Ovary (tissue), 10 donors: ENCODE measurements around the gene AMY1A. TPM values are rescaled to one million over a fixed set of nuclear protein-coding genes. Genes with fewer than 3 reads are reported as not detected.
"Not testable (repeated sequence)": the region's sequence is repeated elsewhere in the genome, so short reads cannot be mapped to it uniquely, and the experiment has no call there.

Experiments
- DNase-seq, 5 donors: peaks; one replicate each; pipeline ENCODE4 v3.0.0-alpha.2; 2019 to 2020
- H3K27ac ChIP-seq, 2 donors: fragments of 200-600 bp; one replicate each; pipeline versions ENCODE4 v1.5.1 to v1.8.0; 2019 to 2022
- H3K27me3 ChIP-seq: fragments of 200-600 bp; one replicate; pipeline ENCODE4 v1.8.0; 2022
- H3K36me3 ChIP-seq: fragments of 200-600 bp; sonication (generic); one replicate; pipeline ENCODE4 v1.5.1; 2019
- H3K4me1 ChIP-seq: one replicate; pipeline ENCODE4 v1.8.1; 2013; ENCODE audit warnings: mild to moderate bottlenecking, moderate library complexity; ENCODE audit not compliant: insufficient read depth
- H3K4me3 ChIP-seq: fragments of 200-600 bp; sonication (generic); one replicate; pipeline ENCODE4 v1.5.1; 2017
- H3K9me3 ChIP-seq, 2 donors: fragments of 200-600 bp in 1 of 2; sonication (generic) in 1 of 2; one replicate each; pipeline versions ENCODE4 v1.5.1 to v1.8.1; 2013 to 2019; ENCODE audit warnings: mild to moderate bottlenecking in 1 of 2, moderate library complexity in 1 of 2
- EP300 ChIP-seq: sonication (generic); formaldehyde crosslinking; IDR thresholded peaks from one replicate; pipeline ENCODE4 v1.6.1; 2017; ENCODE audit warnings: antibody characterized with exemption
- POLR2A ChIP-seq: fragments of 450-650 bp; IDR thresholded peaks from one replicate; pipeline ENCODE4 v1.6.1; 2017; ENCODE audit warnings: antibody characterized with exemption, mild to moderate bottlenecking, moderate library complexity
- WGBS, 3 donors: extraction: QIAGEN DNeasy Blood & Tissue Kit in 1 of 3; methylation state at CpG; one replicate each; pipeline versions ENCODE4 v1.1.5 to v1.1.7; 2013 to 2017; 5-methylcytosine and 5-hydroxymethylcytosine counted together
- intact Hi-C, 4 donors: fragments of 100-400 bp; cut with DNase I; formaldehyde crosslinking; loops; one replicate each; pipeline versions ENCODE4 v1.11.0 to v1.15.1; 2022 to 2023
- long read RNA-seq, 3 donors: library from polyadenylated mRNA in 2 of 3; unstranded in 2 of 3; transcript quantifications; one replicate each; pipeline ENCODE4 v2.0.0 and lab custom pipeline, GENCODE V29; 2021 to 2026
- polyA plus RNA-seq, 2 donors: library from polyadenylated mRNA; stranded (reverse); fragments of 200-250 nt in 1 of 2; fragments of 350-450 nt in 1 of 2; fragmentation: Illumina TruSeq in 1 of 2; extraction: RNeasy Lipid Tissue Mini Kit (QIAGEN cat#74804) in 1 of 2; gene quantifications; one replicate each; pipeline ENCODE4 v1.2.3, GENCODE V29; 2013 to 2014
- total RNA-seq, 7 donors: library from RNA; depleted of rRNA in 2 of 7; stranded (reverse); fragments of >200 nt in 2 of 7; fragmentation: NEBNext Ultra II Directional in 3 of 7; extraction: Animal tissue kit (Norgen Biotek cat#: 25700) in 3 of 7; gene quantifications; one replicate each; pipeline versions ENCODE4 v1.1.0 to v1.2.4, GENCODE V29; 2016 to 2023
- TF ChIP-seq, protein P1 (sequence below), 3 donors: fragments of 450-650 bp in 2 of 3; fragments of 200-600 bp in 1 of 3; IDR thresholded peaks; one replicate each; pipeline versions ENCODE4 v1.5.1 to v1.8.0; 2016 to 2022; ENCODE audit warnings: antibody characterized with exemption in 3 of 3, mild to moderate bottlenecking in 1 of 3
- donor health status: DM: no; HTN: no; CAD: no; lungs with moderate emphysema.
- donor health status: DM: no; HTN: no; CAD: no.
- donor health status: Bipolar disorder and iron deficiency.
- donor health status: DM: yes; HTN: yes; CAD: no.
- donor health status: DM: no; HTN: no; CAD: no.
- donor health status: DM: yes; HTN: yes; CAD: no.

Gene AMY1A
- 10 to 100 TPM in 2 of 7 donors, not detected in 5; 13.3 to 17.5 TPM for total RNA-seq
- polyA plus RNA-seq, result not detected
- long read RNA-seq, donor 1, partial matches to known transcripts, result 0 of 4 reads
- long read RNA-seq, donor 1, other reads (novel, unspliced or antisense), result 1 of 4 reads
- long read RNA-seq, donor 2, result 0 reads
- long read RNA-seq, donor 3, partial matches to known transcripts, result 0 of 18 reads
- long read RNA-seq, donor 3, other reads (novel, unspliced or antisense), result 14 of 18 reads

DNA sequence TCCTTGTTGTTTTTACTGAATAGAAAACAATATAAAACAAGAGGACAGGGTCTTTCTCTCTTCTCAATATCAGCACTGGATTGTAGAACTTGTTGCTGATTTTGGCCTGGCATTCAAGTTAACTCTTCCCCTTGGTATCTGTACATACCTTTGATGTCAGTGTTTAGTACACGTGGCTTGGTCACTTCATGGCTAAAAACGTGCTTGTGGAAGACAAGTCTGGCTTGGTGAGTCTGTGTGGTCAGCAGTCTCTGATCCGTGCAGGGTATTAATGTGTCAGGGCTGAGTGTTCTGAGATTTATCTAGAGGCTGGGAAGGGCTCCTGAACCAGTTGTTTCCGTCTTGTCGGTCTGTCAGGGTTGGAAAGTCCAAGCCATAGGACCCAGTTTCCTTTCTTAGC is at the start of gene AMY1A:
TSS of gene AMY1A (plus strand) at position 301 of the 400 bp plus-strand sequence. CDS start 571 bp downstream, outside the sequence.
- DNase-seq, H3K4me3 ChIP-seq, H3K27ac ChIP-seq, H3K9me3 ChIP-seq, H3K4me1 ChIP-seq, H3K36me3 ChIP-seq, H3K27me3 ChIP-seq, intact Hi-C loops: not testable (repeated sequence)
- WGBS, 3 donors, result no CpG with 5 or more reads among the region's 5 CpGs

GRCh38 chr1:103616362-103616761 is 39.2 kb upstream of the AMY1A start:
- Histone ChIP-seq H3K4me3 (no peak overlapping the region), H3K36me3 (no peaks in the 10 kb centered on the region), H3K9me3 (no peaks in the 10 kb centered on the region), H3K27ac (no peak overlapping the region), H3K27me3 (no peaks in the 10 kb centered on the region), H3K4me1 (no peaks in the 10 kb centered on the region)
- intact Hi-C loops, result no loop called here
- WGBS, 3 donors, result 95 to 98% (median 96%) methylated on average over 2 of the region's 2 CpGs
- TF ChIP-seq POLR2A (no peak), EP300 (no peak)
- TF ChIP-seq, protein P1, sequence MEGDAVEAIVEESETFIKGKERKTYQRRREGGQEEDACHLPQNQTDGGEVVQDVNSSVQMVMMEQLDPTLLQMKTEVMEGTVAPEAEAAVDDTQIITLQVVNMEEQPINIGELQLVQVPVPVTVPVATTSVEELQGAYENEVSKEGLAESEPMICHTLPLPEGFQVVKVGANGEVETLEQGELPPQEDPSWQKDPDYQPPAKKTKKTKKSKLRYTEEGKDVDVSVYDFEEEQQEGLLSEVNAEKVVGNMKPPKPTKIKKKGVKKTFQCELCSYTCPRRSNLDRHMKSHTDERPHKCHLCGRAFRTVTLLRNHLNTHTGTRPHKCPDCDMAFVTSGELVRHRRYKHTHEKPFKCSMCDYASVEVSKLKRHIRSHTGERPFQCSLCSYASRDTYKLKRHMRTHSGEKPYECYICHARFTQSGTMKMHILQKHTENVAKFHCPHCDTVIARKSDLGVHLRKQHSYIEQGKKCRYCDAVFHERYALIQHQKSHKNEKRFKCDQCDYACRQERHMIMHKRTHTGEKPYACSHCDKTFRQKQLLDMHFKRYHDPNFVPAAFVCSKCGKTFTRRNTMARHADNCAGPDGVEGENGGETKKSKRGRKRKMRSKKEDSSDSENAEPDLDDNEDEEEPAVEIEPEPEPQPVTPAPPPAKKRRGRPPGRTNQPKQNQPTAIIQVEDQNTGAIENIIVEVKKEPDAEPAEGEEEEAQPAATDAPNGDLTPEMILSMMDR (IDR thresholded peaks at IDR 0.05), result no peak
- no peak for DNase-seq

DNA sequence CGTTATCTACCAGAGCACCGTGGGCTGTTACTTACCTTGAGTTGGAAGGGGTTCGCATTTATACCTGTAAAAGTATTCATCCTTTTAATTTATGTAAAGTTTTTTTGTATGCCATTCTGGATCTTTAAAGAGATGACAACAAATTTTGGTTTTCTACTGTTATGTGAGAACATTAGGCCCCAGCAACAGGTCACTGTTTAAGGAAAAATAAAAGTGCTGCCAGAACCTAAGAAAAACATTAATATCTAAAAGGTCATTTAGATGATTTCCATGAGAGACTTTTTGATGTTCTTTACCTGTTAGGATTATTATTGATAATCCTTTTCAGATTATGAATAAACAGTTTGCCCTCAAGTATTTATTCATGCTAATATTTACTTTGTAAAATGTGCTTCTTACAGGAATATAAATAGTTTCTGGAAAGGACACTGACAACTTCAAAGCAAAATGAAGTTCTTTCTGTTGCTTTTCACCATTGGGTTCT is 38.5 kb upstream of the AMY1A start, which contains the start of gene AMY2A:
TSS of gene AMY2A (plus strand) at position 434 of the 484 bp plus-strand sequence. CDS start at position 448, 14 bp downstream.
- 83 to 93% (median 85%) methylated on average over 3 of the region's 3 CpGs for WGBS, 3 donors
- H3K4me3 ChIP-seq, H3K4me1 ChIP-seq, H3K27me3 ChIP-seq, H3K36me3 ChIP-seq, intact Hi-C loops, H3K9me3 ChIP-seq, H3K27ac ChIP-seq, DNase-seq: not testable (repeated sequence)

DNA sequence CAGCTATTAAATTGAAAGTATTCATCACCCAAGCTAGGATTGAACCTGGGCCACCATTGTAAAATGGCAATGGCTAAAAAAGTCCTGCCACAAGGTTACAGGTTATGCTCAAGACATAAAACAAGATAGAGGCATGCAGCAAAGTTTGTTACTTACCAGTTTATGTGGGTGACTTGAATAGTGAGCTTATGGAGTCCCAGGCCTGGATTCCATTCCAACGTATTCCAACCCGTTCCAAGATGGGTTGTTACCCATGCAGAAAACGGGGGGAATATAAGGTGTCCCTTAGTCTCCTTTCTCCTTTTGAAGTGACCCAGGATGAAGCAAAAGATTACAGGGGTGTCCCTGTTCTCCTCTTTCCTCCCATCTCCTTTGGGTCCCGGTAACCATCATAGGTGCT is 28.1 kb upstream of the AMY1A start:
- WGBS, 3 donors, result 91 to 94% (median 91%) methylated on average over 3 to 4 of the region's 4 CpGs
- intact Hi-C loops, DNase-seq: not testable (repeated sequence)

DNA sequence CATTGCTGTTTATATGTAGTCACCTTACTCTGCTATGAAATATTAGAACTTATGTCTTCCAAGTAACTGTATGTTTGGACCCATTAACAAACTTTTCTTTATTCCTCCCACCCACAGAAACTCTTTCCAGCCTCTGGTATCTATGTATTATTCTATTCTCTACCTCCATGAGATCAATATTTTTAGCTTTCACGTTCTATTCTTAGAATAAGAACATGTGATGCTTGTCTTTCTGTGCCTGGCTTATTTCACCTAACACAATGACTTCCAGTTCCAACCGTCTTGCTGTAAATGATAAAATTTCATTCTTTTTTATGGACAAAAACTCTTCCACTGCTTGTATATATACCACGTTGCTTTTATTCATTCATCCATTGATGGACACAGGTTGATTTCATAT is 14.4 kb upstream of the AMY1A start:
- H3K36me3 ChIP-seq, H3K9me3 ChIP-seq, intact Hi-C loops, H3K27me3 ChIP-seq, H3K4me3 ChIP-seq, H3K4me1 ChIP-seq, DNase-seq, H3K27ac ChIP-seq: not testable (repeated sequence)
- WGBS, 3 donors, result no CpG with 5 or more reads among the region's 3 CpGs

More for the DNA sequence above, 28.1 kb upstream of the AMY1A start:
- H3K9me3 ChIP-seq, H3K4me3 ChIP-seq, H3K27ac ChIP-seq, H3K4me1 ChIP-seq, H3K27me3 ChIP-seq, H3K36me3 ChIP-seq: not testable (repeated sequence)

- H3K4me3 ChIP-seq, H3K4me1 ChIP-seq, H3K27ac ChIP-seq, H3K27me3 ChIP-seq, DNase-seq, H3K9me3 ChIP-seq, H3K36me3 ChIP-seq, intact Hi-C loops: not testable (repeated sequence)
- no CpG with 5 or more reads among the region's 3 CpGs for WGBS, 3 donors
Measured at GRCh38 chr1:103643908-103644307, 11.7 kb upstream of the AMY1A start.

GRCh38 chr1:103650305-103650704 is 5.3 kb upstream of the AMY1A start:
- H3K27me3 ChIP-seq, H3K9me3 ChIP-seq, DNase-seq, H3K36me3 ChIP-seq, H3K27ac ChIP-seq, H3K4me1 ChIP-seq, intact Hi-C loops, H3K4me3 ChIP-seq: not testable (repeated sequence)
- no CpG with 5 or more reads among the region's 3 CpGs for WGBS, 3 donors

GRCh38 chr1:103650889-103651288 is 4.7 kb upstream of the AMY1A start:
- H3K36me3 ChIP-seq, H3K27ac ChIP-seq, H3K4me1 ChIP-seq, H3K4me3 ChIP-seq, H3K9me3 ChIP-seq, DNase-seq, intact Hi-C loops, H3K27me3 ChIP-seq: not testable (repeated sequence)
- WGBS, 3 donors, result no CpG with 5 or more reads among the region's 4 CpGs

GRCh38 chr1:103654133-103654532 is 1.4 kb upstream of the AMY1A start:
- H3K27me3 ChIP-seq, DNase-seq, H3K27ac ChIP-seq, intact Hi-C loops, H3K9me3 ChIP-seq, H3K36me3 ChIP-seq, H3K4me3 ChIP-seq, H3K4me1 ChIP-seq: not testable (repeated sequence)
- no CpG with 5 or more reads among the region's 6 CpGs for WGBS, 3 donors

DNA sequence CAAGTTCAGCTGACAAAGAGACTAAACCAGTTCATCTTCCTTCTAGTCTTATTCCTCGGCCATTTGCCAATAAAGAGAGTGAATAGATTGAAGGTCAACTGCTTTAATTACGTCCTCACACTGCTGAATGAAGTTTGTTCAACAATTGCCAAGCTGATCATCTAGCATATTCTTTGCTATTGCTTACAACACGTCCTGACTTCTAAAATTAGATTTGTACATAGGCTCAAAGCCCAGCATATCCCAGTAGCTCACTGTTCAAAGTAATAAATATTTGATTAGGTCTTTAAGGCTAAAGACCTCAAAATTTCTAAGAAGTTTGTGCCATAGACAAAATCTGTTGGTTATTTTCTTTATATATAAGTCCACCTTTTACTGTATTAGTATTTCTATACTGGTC is 20.8 kb downstream of the AMY1A start:
- H3K27ac ChIP-seq, H3K27me3 ChIP-seq, DNase-seq, H3K4me1 ChIP-seq, H3K9me3 ChIP-seq, intact Hi-C loops, H3K4me3 ChIP-seq, H3K36me3 ChIP-seq: not testable (repeated sequence)
- WGBS, 3 donors, result no CpG with 5 or more reads among the region's 3 CpGs

- H3K27ac ChIP-seq, H3K9me3 ChIP-seq, intact Hi-C loops, H3K4me3 ChIP-seq, DNase-seq, H3K4me1 ChIP-seq, H3K27me3 ChIP-seq, H3K36me3 ChIP-seq: not testable (repeated sequence)
- WGBS, 3 donors, result no CpG with 5 or more reads among the region's 5 CpGs
Measured at GRCh38 chr1:103696110-103696509, 40.5 kb downstream of the AMY1A start, which contains the start of gene AMY1B. Gene AMY1B, minus strand, starts transcription at chr1:103696210. Its CDS starts 571 bp downstream, at chr1:103695639.
